Lung microvascular endothelial cell (primary cell): Measurements from ENCODE around the gene PAX6. TPM values are rescaled to one million over a fixed set of nuclear protein-coding genes. Genes with fewer than 3 reads are reported as not detected.
A peak's percentile ranks its signal among the peaks of the same experiment; 100 is the strongest.

Experiments
- DNase-seq, 2 donors: peaks; one replicate each; pipeline versions ENCODE4 v3.0.0 to v3.0.0-alpha.2; 2010; ENCODE audit warnings: low read depth in 2 of 2
- total RNA-seq: library from RNA; depleted of rRNA; stranded (reverse); fragments of >200 nt; gene quantifications from 2 replicates; pipeline ENCODE4 v1.2.1, GENCODE V29; 2014

The PAX6 gene
- total RNA-seq, 1 donor from 2014 or later: not detected

- no peak for DNase-seq
Measured at GRCh38 chr11:31798554-31799434, 12.3 kb downstream of the PAX6 start.

- DNase-seq: no peak
Measured at GRCh38 chr11:31798057-31798553, 13.0 kb downstream of the PAX6 start.

- no peak for DNase-seq
Measured at GRCh38 chr11:31797190-31798056, 13.7 kb downstream of the PAX6 start.

DNA sequence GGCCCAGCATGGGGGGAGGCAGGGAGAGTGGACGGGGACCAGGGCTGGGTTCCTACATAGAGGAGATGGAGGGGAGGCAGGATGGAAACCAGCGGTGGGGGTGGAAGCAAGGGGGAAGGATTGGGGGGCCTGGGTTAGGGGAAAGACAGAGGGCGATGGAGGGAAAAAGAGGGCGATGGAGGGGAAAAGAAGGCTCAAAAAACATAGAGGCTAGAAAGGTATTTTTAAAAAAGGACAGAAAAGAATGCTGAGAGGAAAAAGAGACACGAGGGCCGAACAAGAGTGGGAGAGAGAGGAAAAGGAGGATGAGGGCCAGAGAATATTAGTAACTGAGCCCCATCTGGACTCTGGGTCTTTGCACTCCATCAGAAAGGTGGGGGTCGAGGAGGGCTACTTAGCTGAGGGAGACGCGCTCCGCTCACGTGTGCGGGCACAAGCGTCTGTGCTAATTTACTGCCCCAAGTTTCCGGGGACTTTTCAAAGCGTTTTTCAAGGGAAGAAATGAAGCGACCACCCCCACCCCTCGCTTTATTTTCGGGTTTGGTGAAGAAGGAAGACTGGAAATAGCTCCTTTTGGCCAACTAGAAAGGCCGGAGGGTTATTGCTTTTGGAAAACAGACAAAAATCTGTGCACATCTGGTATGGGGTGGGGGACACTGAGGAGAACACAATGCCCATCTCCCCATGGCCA is 14.5 kb downstream of the PAX6 start:
- no peak for DNase-seq

- DNase-seq: no peak
Measured at GRCh38 chr11:31795706-31796498, 15.2 kb downstream of the PAX6 start.

GRCh38 chr11:31794548-31794947 is 16.6 kb downstream of the PAX6 start:
- no peak for DNase-seq

- DNase-seq: no peak
Measured at GRCh38 chr11:31793264-31793663, 17.9 kb downstream of the PAX6 start.

- DNase-seq: no peak
Measured at GRCh38 chr11:31792456-31792855, 18.7 kb downstream of the PAX6 start.

DNA sequence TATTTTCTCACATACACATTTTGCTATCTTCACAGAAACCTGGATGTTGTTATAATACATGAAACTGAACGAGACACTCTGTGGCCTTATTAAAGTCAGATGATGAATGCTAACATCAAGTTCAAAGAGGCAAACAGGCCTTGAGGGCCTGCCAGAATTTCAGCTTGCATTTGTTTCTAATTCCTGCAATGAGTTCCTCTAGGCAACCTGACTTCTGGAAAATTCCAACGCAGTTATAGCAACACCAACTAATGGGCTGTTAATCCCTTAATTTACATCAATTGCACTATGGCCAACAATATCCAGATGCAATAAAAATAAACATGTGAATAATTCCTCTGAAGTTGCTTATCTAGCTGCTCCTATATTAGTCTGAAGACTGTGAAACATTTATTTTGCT is 19.1 kb downstream of the PAX6 start:
- no peak for DNase-seq

GRCh38 chr11:31790649-31791048 is 20.5 kb downstream of the PAX6 start:
- DNase-seq: no peak

GRCh38 chr11:31788085-31788484 is 23.0 kb downstream of the PAX6 start:
- no peak for DNase-seq

GRCh38 chr11:31786996-31787685 is 24.0 kb downstream of the PAX6 start:
- DNase-seq: no peak

DNA sequence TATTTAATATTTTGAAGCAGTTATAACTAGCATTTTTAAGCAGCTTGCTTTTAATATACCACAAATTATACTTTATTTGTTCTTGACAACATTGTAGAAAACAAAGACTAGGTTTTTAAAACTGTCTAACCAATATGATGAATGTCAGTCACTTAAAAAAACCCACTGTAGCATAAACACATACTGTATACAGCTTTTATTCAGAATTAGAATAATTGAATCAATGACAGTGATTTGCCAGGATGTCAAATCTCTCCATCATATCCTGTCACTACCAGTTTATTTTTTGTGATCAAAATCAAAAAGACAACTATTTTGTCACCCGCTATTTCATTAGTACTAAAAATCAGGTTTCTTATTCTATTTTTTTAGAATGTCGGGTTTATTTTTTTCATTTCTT is 26.5 kb downstream of the PAX6 start:
- DNase-seq: no peak

DNA sequence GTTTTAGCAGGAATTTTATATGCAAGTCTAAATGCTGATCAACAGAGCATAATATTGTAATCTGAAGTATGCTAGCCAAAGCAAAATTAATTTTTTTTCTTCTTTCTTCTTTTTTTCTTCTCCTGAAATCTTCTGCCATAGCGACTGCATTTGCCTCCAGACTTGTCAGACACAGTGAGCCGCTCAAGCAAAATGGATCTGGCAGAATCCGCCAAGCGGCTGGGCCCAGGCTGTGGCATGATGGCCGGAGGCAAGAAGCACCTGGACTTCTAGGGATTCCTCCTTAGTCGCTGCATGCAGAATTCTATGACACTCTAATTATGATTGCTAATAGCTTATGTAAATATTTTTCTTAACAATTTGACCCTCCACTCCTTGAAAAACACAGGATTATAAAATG is 27.9 kb downstream of the PAX6 start:
- DNase-seq: no peak

GRCh38 chr11:31782257-31782656 is 28.9 kb downstream of the PAX6 start:
- DNase-seq: no peak

- no peak for DNase-seq
Measured at GRCh38 chr11:31780480-31780971, 30.6 kb downstream of the PAX6 start.

- DNase-seq: no peak
Measured at GRCh38 chr11:31780078-31780477, 31.0 kb downstream of the PAX6 start.

- peak; percentile 22 to 64 for DNase-seq
Measured at GRCh38 chr11:31779374-31779791, 31.7 kb downstream of the PAX6 start.

DNA sequence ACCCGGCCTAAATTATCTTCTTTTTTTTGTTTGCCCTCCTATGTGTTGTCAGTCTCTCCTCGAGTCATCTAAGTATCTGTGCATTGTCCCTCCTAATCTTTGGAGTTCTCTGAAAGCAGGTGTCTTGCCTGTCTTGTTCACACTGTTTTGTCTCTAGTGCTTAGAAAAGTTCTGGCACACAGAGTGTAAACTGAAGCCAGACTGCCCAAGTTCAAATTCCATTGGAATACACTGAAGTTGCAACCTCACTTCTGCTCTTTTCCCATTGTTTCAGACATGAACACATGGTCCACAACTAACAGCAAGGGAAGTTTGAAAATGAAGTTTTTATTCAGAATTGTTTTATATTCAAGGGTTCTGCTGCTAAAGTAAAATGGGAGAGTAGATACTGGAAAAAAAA is 38.7 kb downstream of the PAX6 start:
- no peak for DNase-seq
